ENCODE data around the gene FAM107A. TPM values are rescaled to one million over a fixed set of nuclear protein-coding genes. Genes with fewer than 3 reads are reported as not detected.
A peak's percentile ranks its signal among the peaks of the same experiment; 100 is the strongest.

The FAM107A gene
- total and polyA plus RNA-seq, 2 of the 13 experiments (the other 11 are each of a cell fraction or from before 2014, with no cell fraction given), result not detected

- peak; percentile 8; the same call in 1 of the 2 replicates for TF ChIP-seq TFAP4 (IDR thresholded peaks at IDR 0.05; ENCODE audit: borderline replicate concordance, low read depth)
- TF ChIP-seq, protein P1, sequence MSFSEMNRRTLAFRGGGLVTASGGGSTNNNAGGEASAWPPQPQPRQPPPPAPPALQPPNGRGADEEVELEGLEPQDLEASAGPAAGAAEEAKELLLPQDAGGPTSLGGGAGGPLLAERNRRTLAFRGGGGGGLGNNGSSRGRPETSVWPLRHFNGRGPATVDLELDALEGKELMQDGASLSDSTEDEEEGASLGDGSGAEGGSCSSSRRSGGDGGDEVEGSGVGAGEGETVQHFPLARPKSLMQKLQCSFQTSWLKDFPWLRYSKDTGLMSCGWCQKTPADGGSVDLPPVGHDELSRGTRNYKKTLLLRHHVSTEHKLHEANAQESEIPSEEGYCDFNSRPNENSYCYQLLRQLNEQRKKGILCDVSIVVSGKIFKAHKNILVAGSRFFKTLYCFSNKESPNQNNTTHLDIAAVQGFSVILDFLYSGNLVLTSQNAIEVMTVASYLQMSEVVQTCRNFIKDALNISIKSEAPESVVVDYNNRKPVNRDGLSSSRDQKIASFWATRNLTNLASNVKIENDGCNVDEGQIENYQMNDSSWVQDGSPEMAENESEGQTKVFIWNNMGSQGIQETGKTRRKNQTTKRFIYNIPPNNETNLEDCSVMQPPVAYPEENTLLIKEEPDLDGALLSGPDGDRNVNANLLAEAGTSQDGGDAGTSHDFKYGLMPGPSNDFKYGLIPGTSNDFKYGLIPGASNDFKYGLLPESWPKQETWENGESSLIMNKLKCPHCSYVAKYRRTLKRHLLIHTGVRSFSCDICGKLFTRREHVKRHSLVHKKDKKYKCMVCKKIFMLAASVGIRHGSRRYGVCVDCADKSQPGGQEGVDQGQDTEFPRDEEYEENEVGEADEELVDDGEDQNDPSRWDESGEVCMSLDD (CRISPR knock-in tag; IDR thresholded peaks at IDR 0.05; ENCODE audit: borderline replicate concordance), result no peak
- no peak for TF ChIP-seq ZNF558 (CRISPR knock-in tag; IDR thresholded peaks at IDR 0.05; ENCODE audit: borderline replicate concordance)
- no peak for TF ChIP-seq RFXANK (CRISPR knock-in tag; IDR thresholded peaks at IDR 0.05)
- no peak for TF ChIP-seq ATF7-NPFF (CRISPR knock-in tag; IDR thresholded peaks at IDR 0.05; ENCODE audit: low read depth)
- TF ChIP-seq NFE2L1 (CRISPR knock-in tag; IDR thresholded peaks at IDR 0.05; ENCODE audit: borderline replicate concordance), result no peak
- no peak for TF ChIP-seq ZUFSP (CRISPR knock-in tag; IDR thresholded peaks at IDR 0.05; ENCODE audit: borderline replicate concordance)
- TF ChIP-seq HNF1A (IDR thresholded peaks at IDR 0.05; ENCODE audit: low read depth), result no peak
- TF ChIP-seq HNF1A (CRISPR knock-in tag; IDR thresholded peaks at IDR 0.05; ENCODE audit: borderline replicate concordance), result no peak
- no peak for TF ChIP-seq YY1 (IDR thresholded peaks at IDR 0.05; ENCODE audit: insufficient read depth, insufficient replicate concordance, low read depth, low read length)
- no peak for TF ChIP-seq SKIL (CRISPR knock-in tag; IDR thresholded peaks at IDR 0.05; ENCODE audit: borderline replicate concordance)
- no peak for TF ChIP-seq ELF3 (CRISPR knock-in tag; IDR thresholded peaks at IDR 0.05)
- TF ChIP-seq ZNF329 (CRISPR knock-in tag; IDR thresholded peaks at IDR 0.05; ENCODE audit: low read depth), result no peak
- no peak for TF ChIP-seq ZNF746 (CRISPR knock-in tag; IDR thresholded peaks at IDR 0.05)
- no peak for TF ChIP-seq HHEX (CRISPR knock-in tag; IDR thresholded peaks at IDR 0.05)
- TF ChIP-seq HOXA5 (CRISPR knock-in tag; IDR thresholded peaks at IDR 0.05), result no peak
- no peak for TF ChIP-seq ETV5 (CRISPR knock-in tag; IDR thresholded peaks at IDR 0.05; ENCODE audit: borderline replicate concordance)
Observed at GRCh38 chr3:58537412-58538301, 39.5 kb downstream of the FAM107A start (continued).

All from HepG2 (cell line).